Mucosa of descending colon (tissue), 3 donors: Measurements from ENCODE around the gene CREB5. TPM values are rescaled to one million over a fixed set of nuclear protein-coding genes. Genes with fewer than 3 reads are reported as not detected.

ENCODE experiments used
- ATAC-seq: fragments of 200-7000 bp; cut with Tn5 transposase; one replicate; pipeline ENCODE4 v1.9.1; 2020; ENCODE audit warnings: mild to moderate bottlenecking, moderate library complexity
- DNase-seq, 3 donors: peaks; one replicate each; pipeline ENCODE4 v3.0.0-alpha.2; 2020
- H3K36me3 ChIP-seq: fragments of 200-600 bp; one replicate; pipeline ENCODE4 v1.8.0; 2021; ENCODE audit warnings: low read depth, mild to moderate bottlenecking
- H3K4me1 ChIP-seq: fragments of 200-600 bp; one replicate; pipeline ENCODE4 v1.8.0; 2021; ENCODE audit warnings: low read depth, mild to moderate bottlenecking
- H3K4me3 ChIP-seq: fragments of 200-600 bp; one replicate; pipeline ENCODE4 v1.8.0; 2021; ENCODE audit warnings: mild to moderate bottlenecking
- H3K9me3 ChIP-seq: fragments of 200-600 bp; one replicate; pipeline ENCODE4 v1.8.0; 2021; ENCODE audit warnings: mild to moderate bottlenecking
- intact Hi-C, 2 donors: fragments of 100-400 bp; cut with DNase I in 1 of 2; cut with micrococcal nuclease in 1 of 2; formaldehyde crosslinking; loops; one replicate each; pipeline versions ENCODE4 v1.11.0 to v1.11.1; 2022; cut with DNase I, micrococcal nuclease
- total RNA-seq, 3 donors: library from RNA; stranded (reverse); fragmentation: NEBNext Ultra II Directional in 2 of 3; extraction: Animal tissue kit (Norgen Biotek cat#: 25700) in 2 of 3; gene quantifications; one replicate each; pipeline versions ENCODE4 v1.2.1 to v1.2.4, GENCODE V29; 2021 to 2023
- TF ChIP-seq, protein P1 (sequence below): fragments of 200-600 bp; IDR thresholded peaks from one replicate; pipeline ENCODE4 v1.8.0; 2022; ENCODE audit warnings: antibody characterized with exemption, mild to moderate bottlenecking
- donor health status: DM: no; HTN: no; CAD: no; lungs with moderate emphysema.
- donor health status: DM: no; HTN: no; CAD: no.
- donor health status: DM: no; HTN: yes; CAD: no.

CREB5 gene
- total RNA-seq, 3 donors from 2014 or later: 0.61 to 5.4 (median 1.9) TPM

DNA sequence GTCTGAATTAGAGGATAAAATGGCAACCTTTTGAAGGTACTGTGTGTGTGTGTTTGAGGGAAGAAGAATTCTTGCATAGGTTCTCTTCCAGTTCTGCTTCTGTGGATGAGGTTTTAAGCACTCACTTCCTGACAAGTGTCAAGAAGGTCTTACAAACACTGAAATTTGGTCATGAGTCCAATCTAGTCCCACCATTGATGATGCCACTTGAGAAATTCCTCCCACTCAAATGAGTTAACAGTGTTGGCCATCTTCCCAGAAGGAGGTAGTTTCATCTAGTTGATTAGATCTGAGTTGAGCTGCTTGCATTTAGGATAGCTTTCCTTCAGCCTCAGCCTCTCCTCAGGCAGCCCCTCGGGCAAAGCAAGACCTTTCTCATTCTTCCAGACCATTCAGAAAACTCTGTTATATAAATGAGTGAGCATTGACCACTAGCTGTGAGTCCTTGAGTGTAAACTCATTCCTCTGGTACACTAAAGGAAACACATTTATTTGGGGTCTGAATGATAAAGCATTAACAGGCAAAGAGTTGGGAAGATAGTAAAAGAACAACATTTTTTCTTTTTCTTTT is 356.3 kb downstream of the CREB5 start:
- TF ChIP-seq, protein P1, sequence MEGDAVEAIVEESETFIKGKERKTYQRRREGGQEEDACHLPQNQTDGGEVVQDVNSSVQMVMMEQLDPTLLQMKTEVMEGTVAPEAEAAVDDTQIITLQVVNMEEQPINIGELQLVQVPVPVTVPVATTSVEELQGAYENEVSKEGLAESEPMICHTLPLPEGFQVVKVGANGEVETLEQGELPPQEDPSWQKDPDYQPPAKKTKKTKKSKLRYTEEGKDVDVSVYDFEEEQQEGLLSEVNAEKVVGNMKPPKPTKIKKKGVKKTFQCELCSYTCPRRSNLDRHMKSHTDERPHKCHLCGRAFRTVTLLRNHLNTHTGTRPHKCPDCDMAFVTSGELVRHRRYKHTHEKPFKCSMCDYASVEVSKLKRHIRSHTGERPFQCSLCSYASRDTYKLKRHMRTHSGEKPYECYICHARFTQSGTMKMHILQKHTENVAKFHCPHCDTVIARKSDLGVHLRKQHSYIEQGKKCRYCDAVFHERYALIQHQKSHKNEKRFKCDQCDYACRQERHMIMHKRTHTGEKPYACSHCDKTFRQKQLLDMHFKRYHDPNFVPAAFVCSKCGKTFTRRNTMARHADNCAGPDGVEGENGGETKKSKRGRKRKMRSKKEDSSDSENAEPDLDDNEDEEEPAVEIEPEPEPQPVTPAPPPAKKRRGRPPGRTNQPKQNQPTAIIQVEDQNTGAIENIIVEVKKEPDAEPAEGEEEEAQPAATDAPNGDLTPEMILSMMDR: no peak
- Histone ChIP-seq H3K9me3 (no peaks in the 10 kb centered on the region), H3K4me1 (no peaks in the 10 kb centered on the region), H3K4me3 (no peak overlapping the region), H3K36me3 (no peaks in the 10 kb centered on the region)
- no peak for ATAC-seq
- intact Hi-C loops: no loop called here
- DNase-seq: no peak

DNA sequence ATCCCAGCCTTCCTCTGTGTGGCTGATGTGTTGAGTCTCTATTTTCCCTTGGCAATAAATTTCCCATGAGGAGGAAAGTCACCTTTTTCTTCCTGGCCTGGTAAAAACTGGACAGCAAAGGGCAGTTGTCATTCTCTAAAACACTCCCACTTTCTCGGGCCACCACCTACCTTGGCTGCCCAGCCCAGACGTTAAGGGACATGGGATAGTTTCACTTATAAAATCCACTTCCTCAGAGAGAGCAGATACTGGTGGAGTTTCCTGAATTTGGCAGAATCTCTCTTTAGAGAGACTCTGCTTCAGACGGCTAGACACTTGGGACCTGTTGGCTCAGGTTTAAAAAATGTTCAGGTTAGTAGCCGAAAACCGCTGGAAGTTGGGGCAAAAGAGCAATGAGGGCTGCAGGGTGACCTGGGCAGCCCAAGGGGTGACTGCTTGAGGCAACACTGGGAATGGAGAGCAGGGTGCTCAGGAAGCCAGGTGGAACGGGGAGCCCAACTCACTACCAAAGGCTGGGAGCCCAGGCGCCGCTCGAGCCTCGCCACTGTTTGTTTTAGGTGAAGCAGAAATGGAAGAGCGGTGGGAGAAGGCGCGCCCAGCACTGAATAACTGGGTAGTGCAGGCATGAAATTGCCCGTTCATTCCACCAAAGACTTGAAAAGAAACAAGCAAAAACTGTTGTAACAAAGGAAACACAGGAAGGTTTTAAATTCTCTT is 359.7 kb downstream of the CREB5 start:
- no peak overlapping the region for H3K4me3 ChIP-seq
- peaks cover 7% of the 10 kb centered on the region for H3K4me1 ChIP-seq
- TF ChIP-seq, protein P1: no peak
- DNase-seq: peak in 2 of 3 donors; percentile 47 to 54
- H3K9me3 ChIP-seq: no peaks in the 10 kb centered on the region
- intact Hi-C loops: no loop called here
- no peaks in the 10 kb centered on the region for H3K36me3 ChIP-seq
- ATAC-seq: peak; percentile 80

DNA sequence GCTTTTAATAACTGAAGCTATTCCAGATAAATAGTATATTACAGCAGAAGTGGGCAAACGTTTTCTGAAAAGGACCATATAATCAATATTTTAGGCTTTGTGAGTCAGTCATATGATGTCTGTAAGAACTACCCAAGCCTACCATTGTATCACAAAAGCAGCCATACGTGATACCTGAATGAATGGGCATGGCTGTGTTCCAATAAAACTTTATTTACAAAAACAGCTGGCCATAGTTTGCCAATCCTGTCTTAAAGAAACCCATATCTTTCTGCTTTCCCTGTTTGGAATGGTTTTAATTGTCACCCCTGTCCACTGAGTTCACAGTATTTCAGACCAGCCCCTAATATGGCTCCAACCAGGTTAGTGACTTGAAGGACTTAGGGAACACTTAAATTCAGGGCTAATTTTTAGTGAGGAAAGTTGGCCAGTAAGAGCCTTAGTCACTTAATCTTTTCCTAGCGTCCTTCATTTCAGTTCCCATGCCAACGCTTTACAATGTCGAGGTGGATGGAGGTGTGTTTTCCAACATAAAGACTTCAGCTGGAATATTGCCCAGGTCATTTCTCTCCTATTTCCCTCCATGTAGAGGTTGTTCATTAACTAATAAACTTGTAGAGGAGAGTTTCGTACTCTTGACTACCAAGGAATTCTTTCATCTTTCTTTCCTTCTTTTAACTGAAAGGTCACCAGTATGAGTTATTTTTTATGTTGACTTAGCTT is 361.3 kb downstream of the CREB5 start:
- no peaks in the 10 kb centered on the region for H3K9me3 ChIP-seq
- peak; percentile 89 for ATAC-seq
- intact Hi-C loops: no loop called here
- TF ChIP-seq, protein P1: no peak
- H3K4me1 ChIP-seq: peaks cover 7% of the 10 kb centered on the region
- peak in 1 of 3 donors; percentile 68 for DNase-seq
- H3K36me3 ChIP-seq: no peaks in the 10 kb centered on the region
- H3K4me3 ChIP-seq: no peak overlapping the region

DNA sequence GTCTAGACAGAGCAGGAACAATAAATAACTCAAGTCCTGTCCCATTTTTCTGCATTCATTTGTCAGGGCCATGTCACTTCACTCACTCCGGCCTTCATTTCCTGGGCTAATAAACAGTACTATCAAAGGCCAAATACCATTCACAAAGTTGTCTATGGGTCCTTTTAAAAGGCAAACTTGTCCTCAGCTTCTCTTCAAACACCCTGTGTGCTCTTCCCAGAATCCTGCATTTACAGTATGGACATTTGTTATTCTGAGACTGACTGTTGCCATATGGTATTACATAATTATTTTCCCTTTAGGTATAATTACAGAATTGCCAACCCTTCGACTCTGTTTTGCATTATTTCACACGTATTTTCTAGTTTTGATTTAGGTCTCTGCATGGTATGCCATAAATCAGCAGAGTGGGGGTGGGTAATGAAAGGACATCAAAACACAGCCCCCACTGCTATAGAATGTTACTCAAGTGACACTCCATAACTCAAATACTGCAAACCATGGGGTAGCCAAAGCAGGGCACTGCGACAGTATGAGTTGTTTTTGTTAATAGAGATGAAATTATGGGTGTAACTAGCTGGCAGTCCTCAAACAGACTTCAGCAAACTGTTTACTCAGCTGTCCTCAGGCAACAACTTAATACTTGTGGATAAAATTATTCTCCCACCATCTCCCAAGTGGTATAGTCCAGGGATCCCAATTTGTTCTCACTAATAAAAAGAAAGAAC is 362.1 kb downstream of the CREB5 start:
- ATAC-seq: peak; percentile 48
- intact Hi-C loops: no loop called here

More for the DNA sequence above, 362.1 kb downstream of the CREB5 start:
- TF ChIP-seq, protein P1: no peak
- Histone ChIP-seq H3K36me3 (no peaks in the 10 kb centered on the region), H3K4me1 (peaks cover 7% of the 10 kb centered on the region), H3K9me3 (no peaks in the 10 kb centered on the region), H3K4me3 (no peak overlapping the region)
- DNase-seq: no peak
